ENCODE data around the gene CCDC80.

- TF ChIP-seq, protein P1, sequence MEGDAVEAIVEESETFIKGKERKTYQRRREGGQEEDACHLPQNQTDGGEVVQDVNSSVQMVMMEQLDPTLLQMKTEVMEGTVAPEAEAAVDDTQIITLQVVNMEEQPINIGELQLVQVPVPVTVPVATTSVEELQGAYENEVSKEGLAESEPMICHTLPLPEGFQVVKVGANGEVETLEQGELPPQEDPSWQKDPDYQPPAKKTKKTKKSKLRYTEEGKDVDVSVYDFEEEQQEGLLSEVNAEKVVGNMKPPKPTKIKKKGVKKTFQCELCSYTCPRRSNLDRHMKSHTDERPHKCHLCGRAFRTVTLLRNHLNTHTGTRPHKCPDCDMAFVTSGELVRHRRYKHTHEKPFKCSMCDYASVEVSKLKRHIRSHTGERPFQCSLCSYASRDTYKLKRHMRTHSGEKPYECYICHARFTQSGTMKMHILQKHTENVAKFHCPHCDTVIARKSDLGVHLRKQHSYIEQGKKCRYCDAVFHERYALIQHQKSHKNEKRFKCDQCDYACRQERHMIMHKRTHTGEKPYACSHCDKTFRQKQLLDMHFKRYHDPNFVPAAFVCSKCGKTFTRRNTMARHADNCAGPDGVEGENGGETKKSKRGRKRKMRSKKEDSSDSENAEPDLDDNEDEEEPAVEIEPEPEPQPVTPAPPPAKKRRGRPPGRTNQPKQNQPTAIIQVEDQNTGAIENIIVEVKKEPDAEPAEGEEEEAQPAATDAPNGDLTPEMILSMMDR (IDR thresholded peaks at IDR 0.05) = no peak
- no peak for TF ChIP-seq POLR2A (IDR thresholded peaks at IDR 0.05)
These were observed 47.3 kb upstream of the CCDC80 start for GRCh38 chr3:112688085-112688769.
